GM12865 (cell line): ENCODE measurements around the gene PLK2.

Experiments used
- DNase-seq: peaks from one replicate; pipeline ENCODE4 v3.0.0; 2010; ENCODE audit warnings: low read depth
- H3K4me3 ChIP-seq: 2 replicates; pipeline ENCODE4 v1.5.1; 2011; ENCODE audit warnings: mild to moderate bottlenecking, low read depth, low read length, control low read depth
- CTCF ChIP-seq: IDR thresholded peaks from 2 replicates; pipeline ENCODE4 v1.5.1; 2011; ENCODE audit warnings: low read length, control low read depth, low read depth, inconsistent platforms; ENCODE audit not compliant: insufficient read depth; ENCODE audit errors: missing control alignments

Gene PLK2

DNA sequence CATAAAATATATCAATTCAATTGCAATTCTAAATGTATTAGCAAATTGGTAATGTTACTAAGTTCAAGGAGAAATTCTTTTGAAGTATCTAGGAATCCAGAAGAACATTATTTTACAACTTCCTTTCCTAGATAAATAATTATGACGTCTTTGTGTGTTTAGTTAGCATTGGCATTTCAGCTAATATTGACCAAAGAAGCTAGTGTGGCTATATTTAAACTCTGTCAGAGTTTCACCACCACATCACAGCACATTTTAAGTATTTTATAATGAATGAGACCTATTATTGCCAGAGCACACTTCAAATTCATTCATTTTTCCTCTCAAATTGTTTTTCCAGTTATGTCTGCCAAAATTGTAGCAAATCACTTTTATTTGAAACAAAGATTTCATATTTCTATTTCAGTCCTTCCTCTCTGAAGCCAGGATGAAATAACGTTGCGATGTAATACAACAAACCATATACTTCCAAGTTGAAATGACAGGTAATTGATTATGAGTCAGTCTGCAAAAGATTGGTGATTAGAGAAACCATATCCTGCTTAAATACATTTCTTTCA, 18.9 kb downstream of the PLK2 start:
- no peak for DNase-seq
- H3K4me3 ChIP-seq: no peak overlapping the region
- no peak for TF ChIP-seq CTCF

DNA sequence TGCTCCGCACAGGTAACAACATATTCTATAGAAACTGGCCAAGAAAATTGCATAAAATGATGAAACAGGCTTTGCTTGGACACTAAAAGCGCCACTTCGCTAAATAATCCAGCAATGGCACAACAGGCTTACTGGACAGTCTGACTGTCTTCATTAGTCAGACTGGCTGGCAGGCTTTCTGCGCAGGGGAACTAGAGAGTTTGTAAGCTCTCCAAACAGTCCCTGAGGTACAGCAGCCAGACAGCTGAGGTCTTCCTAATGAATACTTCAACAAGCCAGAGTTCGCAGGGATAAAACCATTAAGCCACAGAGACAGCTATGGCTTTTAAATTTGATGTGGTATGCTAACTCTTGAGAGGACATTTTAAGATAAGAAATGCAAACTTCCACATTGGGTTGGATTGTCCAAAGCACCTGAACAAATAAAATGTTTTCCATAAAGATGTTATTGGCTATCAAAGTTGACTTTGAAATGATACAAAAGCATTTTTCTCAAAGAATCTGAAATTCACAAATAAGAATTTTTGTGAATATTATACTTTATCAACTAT, 20.7 kb downstream of the PLK2 start:
- TF ChIP-seq CTCF: no peak
- H3K4me3 ChIP-seq: no peak overlapping the region
- no peak for DNase-seq

GRCh38 chr5:58437661-58438060, 22.2 kb downstream of the PLK2 start:
- TF ChIP-seq CTCF: no peak
- no peak for DNase-seq
- H3K4me3 ChIP-seq: no peak overlapping the region

DNA sequence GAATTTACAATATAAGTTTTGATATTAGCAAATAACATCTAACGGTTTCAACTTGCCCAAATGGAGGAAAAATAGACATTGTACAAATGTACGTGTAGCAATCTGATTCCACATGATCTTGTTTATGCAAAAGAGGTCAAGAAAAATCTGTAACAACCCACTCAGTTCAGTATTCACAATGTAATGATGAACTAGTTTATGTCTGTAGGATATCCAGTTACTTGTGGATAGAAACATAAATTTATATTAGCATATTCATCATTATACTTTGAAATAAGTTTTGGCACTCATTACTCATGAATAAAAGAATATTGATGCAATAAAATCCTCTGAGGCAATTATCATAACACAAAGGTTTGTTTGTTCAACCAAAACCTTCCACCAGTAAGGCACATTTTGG, 28.1 kb downstream of the PLK2 start:
- DNase-seq: no peak
- no peak for TF ChIP-seq CTCF
- no peak overlapping the region for H3K4me3 ChIP-seq

- no peak overlapping the region for H3K4me3 ChIP-seq
- no peak for DNase-seq
- no peak for TF ChIP-seq CTCF
These were observed 47.0 kb downstream of the PLK2 start for GRCh38 chr5:58412932-58413331.

- no peak for TF ChIP-seq CTCF
- no peak for DNase-seq
- no peak overlapping the region for H3K4me3 ChIP-seq
These were observed 47.8 kb downstream of the PLK2 start for GRCh38 chr5:58412081-58412480.

DNA sequence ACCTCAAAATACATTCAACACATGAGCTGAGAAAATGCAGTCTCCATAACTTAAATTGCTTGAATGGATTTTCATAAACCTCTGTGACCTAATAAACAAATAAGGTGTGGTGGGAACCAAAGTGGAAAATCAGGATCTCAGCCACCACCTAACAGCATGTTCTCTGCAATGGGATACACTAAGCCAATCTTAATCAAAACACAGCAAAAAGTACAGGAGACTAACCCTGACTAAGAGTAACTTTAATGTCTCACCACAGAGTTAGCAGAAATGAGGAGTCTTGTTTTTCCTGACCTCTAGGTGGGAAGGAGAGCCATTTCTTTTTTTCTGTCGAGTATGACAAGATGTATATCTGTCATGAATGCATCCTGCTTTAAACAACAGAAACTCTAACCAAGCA, 48.5 kb downstream of the PLK2 start:
- DNase-seq: no peak
- no peak for TF ChIP-seq CTCF
- no peak overlapping the region for H3K4me3 ChIP-seq
